HepG2 (cell line): Measurements from ENCODE around the gene CYP46A1. TPM values are rescaled to one million over a fixed set of nuclear protein-coding genes. Genes with fewer than 3 reads are reported as not detected.

ENCODE experiments used
- ATAC-seq: fragments of 200-7000 bp; cut with Tn5 transposase; 3 replicates; pipeline ENCODE4 v1.9.1; 2020; ENCODE audit warnings: mild to moderate bottlenecking, moderate library complexity
- BruUV-seq: library from RNA; stranded (reverse); fragments of 400-500 nt; replicated peaks from 2 replicates; lab custom pipeline; 2021; lab: Mats Ljungman, UMichigan
- CTCF ChIA-PET: fragments of 300-600 bp; formaldehyde crosslinking; extraction: SDS; loops from one replicate; lab custom pipeline; 2021; ENCODE audit warnings: low total read pairs, inconsistent platforms, low intra/inter-chr PET ratio; lab: Yijun Ruan, JAX
- POLR2A ChIA-PET: fragments of 350-600 bp; sonication (Branson Sonifier 250); formaldehyde crosslinking; loops from one replicate; lab custom pipeline; 2020; ENCODE audit warnings: antibody characterized with exemption, inconsistent platforms; lab: Yijun Ruan, JAX
- DNase-seq: peaks from one replicate; pipeline ENCODE4 v3.0.0-alpha.2; 2015; ENCODE audit warnings: low spot score
- FAIRE-seq: peaks from 3 replicates; lab custom pipeline; 2011; peaks lifted over from hg19 to GRCh38; lab: Jason Lieb, UNC
- H2AFZ ChIP-seq: one replicate; pipeline ENCODE4 v1.6.1; 2011; ENCODE audit warnings: low read length, inconsistent platforms
- H3K27ac ChIP-seq: fragments of 300-600 bp; 3 replicates; pipeline ENCODE4 v1.8.0; 2011; ENCODE audit warnings: mixed run types, mild to moderate bottlenecking, mixed read lengths, low read length, inconsistent platforms; ENCODE audit not compliant: insufficient read depth; ENCODE audit errors: extremely low read length
- H3K27me3 ChIP-seq, 2 experiments: fragments of 200-600 bp in 1 of 2; 2 replicates in 1 of 2; 3 replicates in 1 of 2; pipeline versions ENCODE4 v1.6.0 to v1.8.0; 2011; ENCODE audit warnings: low read length in 2 of 2, mild to moderate bottlenecking in 2 of 2, moderate library complexity in 2 of 2, inconsistent platforms in 1 of 2; ENCODE audit not compliant: insufficient read depth in 2 of 2, control insufficient read depth in 1 of 2
- H3K36me3 ChIP-seq, 2 experiments: fragments of 200-600 bp in 1 of 2; replicated peaks in 1 of 2; 2 replicates in 1 of 2; 3 replicates in 1 of 2; pipeline versions ENCODE4 v1.5.1 to v1.8.0; 2011; ENCODE audit warnings: low read length in 2 of 2, inconsistent platforms in 1 of 2; ENCODE audit not compliant: insufficient read depth in 2 of 2, control insufficient read depth in 1 of 2
- H3K4me1 ChIP-seq: 2 replicates; pipeline ENCODE4 v1.5.1; 2012; ENCODE audit warnings: low read length, inconsistent platforms; ENCODE audit not compliant: insufficient read depth
- H3K4me2 ChIP-seq: 2 replicates; pipeline ENCODE4 v1.6.0; 2011; ENCODE audit warnings: low read depth, low read length, inconsistent platforms
- H3K4me3 ChIP-seq, 3 experiments: fragments of 200-600 bp in 1 of 3; sonication (generic), shearing (Covaris generic) in 1 of 3; replicated peaks in 1 of 3; 2 replicates each; pipeline ENCODE4 v1.5.1; 2011 to 2016; ENCODE audit warnings: low read length in 3 of 3, inconsistent platforms in 2 of 3, low read depth in 2 of 3, mild to moderate bottlenecking in 2 of 3, control low read depth in 1 of 3, mixed read lengths in 1 of 3; ENCODE audit not compliant: insufficient read depth in 1 of 3
- H3K79me2 ChIP-seq: one replicate; pipeline ENCODE4 v1.6.1; 2011; ENCODE audit warnings: low read length, inconsistent platforms; ENCODE audit not compliant: insufficient read depth
- H3K9ac ChIP-seq: 2 replicates; pipeline ENCODE4 v1.6.0; 2011; ENCODE audit warnings: mild to moderate bottlenecking, low read depth, low read length, inconsistent platforms; ENCODE audit not compliant: insufficient read depth
- H3K9me3 ChIP-seq: 2 replicates; pipeline ENCODE4 v1.5.1; 2012; ENCODE audit warnings: mild to moderate bottlenecking, low read length
- H4K20me1 ChIP-seq: 2 replicates; pipeline ENCODE4 v1.6.0; 2011; ENCODE audit warnings: inconsistent platforms, mild to moderate bottlenecking, low read length, moderate library complexity; ENCODE audit not compliant: insufficient read depth
- GABPA ChIP-seq, 2 experiments: IDR thresholded peaks; 2 replicates each; pipeline ENCODE4 v1.6.1; 2011 to 2016; ENCODE audit warnings: low read depth in 2 of 2, low read length in 1 of 2, missing biosample characterization in 1 of 2, missing genetic modification characterization in 1 of 2
- MAFF ChIP-seq: IDR thresholded peaks from 2 replicates; pipeline ENCODE4 v1.6.1; 2011; ENCODE audit warnings: low read depth, low read length, improper control_type of control experiment
- PAWR ChIP-seq: sonication (generic); formaldehyde crosslinking; IDR thresholded peaks from 2 replicates; pipeline ENCODE4 v1.4.0; 2020; ENCODE audit warnings: missing genetic modification reagents, mild to moderate bottlenecking, borderline replicate concordance
- SP4 ChIP-seq: sonication (generic); formaldehyde crosslinking; IDR thresholded peaks from 2 replicates; pipeline ENCODE4 v1.8.1; 2023; ENCODE audit warnings: mild to moderate bottlenecking, missing genetic modification reagents
- TAF15 ChIP-seq: fragments of 200-400 bp; formaldehyde crosslinking; IDR thresholded peaks from one replicate; pipeline ENCODE4 v1.6.1; 2018; ENCODE audit warnings: mild to moderate bottlenecking, low read depth, low read length; ENCODE audit not compliant: poor library complexity, severe bottlenecking
- ZNF235 ChIP-seq: sonication (generic); formaldehyde crosslinking; IDR thresholded peaks from 2 replicates; pipeline ENCODE4 v1.8.1; 2023; ENCODE audit warnings: mild to moderate bottlenecking, missing genetic modification reagents, borderline replicate concordance
- ZNF547 ChIP-seq: sonication (generic); formaldehyde crosslinking; IDR thresholded peaks from 2 replicates; pipeline ENCODE4 v1.5.1; 2020; ENCODE audit warnings: mild to moderate bottlenecking, missing genetic modification reagents
- ZNF644 ChIP-seq: IDR thresholded peaks from 2 replicates; pipeline ENCODE4 v1.6.1; 2016; ENCODE audit warnings: low read depth
- ZNF781 ChIP-seq: sonication (generic); formaldehyde crosslinking; IDR thresholded peaks from 2 replicates; pipeline ENCODE4 v1.5.1; 2020; ENCODE audit warnings: borderline replicate concordance, mild to moderate bottlenecking, missing genetic modification reagents; ENCODE audit errors: not compliant biosample characterization
- WGBS: methylation state at CpG from one replicate; pipeline ENCODE4 v1.1.6; 2017; ENCODE audit warnings: low lambda C conversion rate; 5-methylcytosine and 5-hydroxymethylcytosine counted together
- in situ Hi-C: cut with HindIII; loops from 2 replicates; pipeline ENCODE4 v1.10.0; 2017; ENCODE audit warnings: low pct_unique_long_range_greater_than_20kb; ENCODE audit not compliant: extremely low pct_ligation_motif_present
- intact Hi-C: fragments of 100-400 bp; cut with micrococcal nuclease; formaldehyde crosslinking; loops from one replicate; pipeline ENCODE4 v1.10.0; 2022; ENCODE audit not compliant: unreplicated experiment
- polyA plus RNA-seq, 8 experiments: library from polyadenylated mRNA; depleted of rRNA in 3 of 8; stranded (reverse) in 7 of 8; unstranded in 1 of 8; fragments of >200 nt; fragmentation: Illumina TruSeq in 4 of 8; extraction: Trizol in 4 of 8; gene quantifications; 2 replicates each; pipeline versions ENCODE4 v1.2.1 to v1.2.3, GENCODE V29; 2011 to 2016; ENCODE audit warnings: low read depth in 4 of 8, missing spikeins in 1 of 8, mixed read lengths in 1 of 8; ENCODE audit not compliant: insufficient read depth in 1 of 8
- total RNA-seq, 5 experiments: library from RNA; depleted of rRNA; stranded (reverse); fragments of >200 nt; fragmentation: Illumina TruSeq; extraction: Trizol; gene quantifications; 2 replicates each; pipeline ENCODE4 v1.2.3, GENCODE V29; 2016; ENCODE audit warnings: low read depth in 1 of 5
- TF ChIP-seq, protein P1 (sequence below): sonication (generic); formaldehyde crosslinking; IDR thresholded peaks from 2 replicates; pipeline ENCODE4 v1.4.0; 2020; ENCODE audit warnings: mild to moderate bottlenecking, missing genetic modification reagents, borderline replicate concordance
- TF ChIP-seq, protein P2 (sequence below): IDR thresholded peaks from 2 replicates; pipeline ENCODE4 v1.6.1; 2016; ENCODE audit warnings: missing compliant biosample characterization, missing genetic modification reagents, borderline replicate concordance

The CYP46A1 gene
- total and polyA plus RNA-seq, 2 of the 13 experiments (the other 11 are each of a cell fraction or from before 2014, with no cell fraction given), result not detected

DNA sequence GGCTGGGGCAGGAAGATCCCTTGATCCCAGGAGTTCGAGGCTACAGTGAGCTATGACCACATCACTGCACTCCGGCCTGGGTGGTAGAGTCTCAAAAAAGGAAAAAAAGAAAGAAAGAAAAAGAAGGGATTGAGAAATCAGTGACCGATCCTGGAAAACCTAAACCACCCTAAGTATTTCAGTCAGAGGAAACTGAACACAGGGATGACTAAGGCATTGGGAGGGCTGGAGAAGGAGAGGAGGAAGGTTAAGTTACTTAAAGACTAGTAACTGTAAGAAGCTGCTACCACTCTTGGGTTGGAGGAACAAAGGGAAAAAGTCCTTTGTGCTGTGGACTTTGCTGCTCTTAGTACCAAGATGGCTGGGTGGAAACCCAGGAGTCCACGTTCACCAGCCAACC is 28.6 kb upstream of the CYP46A1 start:
- no peaks in the 10 kb centered on the region for H3K79me2 ChIP-seq
- in situ Hi-C loops (no loop called here), intact Hi-C loops (no loop called here)
- no peak for DNase-seq
- no peak overlapping the region for H3K9ac ChIP-seq
- 61% methylated on average over 4 of the region's 4 CpGs for WGBS
- POLR2A ChIA-PET, result no interaction called here
- TF ChIP-seq, protein P1, sequence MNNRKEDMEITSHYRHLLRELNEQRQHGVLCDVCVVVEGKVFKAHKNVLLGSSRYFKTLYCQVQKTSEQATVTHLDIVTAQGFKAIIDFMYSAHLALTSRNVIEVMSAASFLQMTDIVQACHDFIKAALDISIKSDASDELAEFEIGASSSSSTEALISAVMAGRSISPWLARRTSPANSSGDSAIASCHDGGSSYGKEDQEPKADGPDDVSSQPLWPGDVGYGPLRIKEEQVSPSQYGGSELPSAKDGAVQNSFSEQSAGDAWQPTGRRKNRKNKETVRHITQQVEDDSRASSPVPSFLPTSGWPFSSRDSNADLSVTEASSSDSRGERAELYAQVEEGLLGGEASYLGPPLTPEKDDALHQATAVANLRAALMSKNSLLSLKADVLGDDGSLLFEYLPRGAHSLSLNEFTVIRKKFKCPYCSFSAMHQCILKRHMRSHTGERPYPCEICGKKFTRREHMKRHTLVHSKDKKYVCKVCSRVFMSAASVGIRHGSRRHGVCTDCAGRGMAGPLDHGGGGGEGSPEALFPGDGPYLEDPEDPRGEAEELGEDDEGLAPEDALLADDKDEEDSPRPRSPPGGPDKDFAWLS (CRISPR knock-in tag), result no peak
- TF ChIP-seq ZNF547 (CRISPR knock-in tag) (no peak), PAWR (CRISPR knock-in tag) (no peak), TAF15 (no peak), ZNF235 (CRISPR knock-in tag) (no peak), ZNF644 (CRISPR knock-in tag) (no peak), GABPA (IDR thresholded peaks at IDR 0.05; ENCODE audit: low read depth, low read length) (no peak), GABPA (CRISPR knock-in tag; IDR thresholded peaks at IDR 0.05; ENCODE audit: low read depth) (no peak), MAFF (no peak), SP4 (CRISPR knock-in tag) (no peak), ZNF781 (CRISPR knock-in tag) (no peak)
- TF ChIP-seq, protein P2, sequence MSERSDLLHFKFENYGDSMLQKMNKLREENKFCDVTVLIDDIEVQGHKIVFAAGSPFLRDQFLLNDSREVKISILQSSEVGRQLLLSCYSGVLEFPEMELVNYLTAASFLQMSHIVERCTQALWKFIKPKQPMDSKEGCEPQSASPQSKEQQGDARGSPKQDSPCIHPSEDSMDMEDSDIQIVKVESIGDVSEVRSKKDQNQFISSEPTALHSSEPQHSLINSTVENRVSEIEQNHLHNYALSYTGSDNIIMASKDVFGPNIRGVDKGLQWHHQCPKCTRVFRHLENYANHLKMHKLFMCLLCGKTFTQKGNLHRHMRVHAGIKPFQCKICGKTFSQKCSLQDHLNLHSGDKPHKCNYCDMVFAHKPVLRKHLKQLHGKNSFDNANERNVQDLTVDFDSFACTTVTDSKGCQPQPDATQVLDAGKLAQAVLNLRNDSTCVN (CRISPR knock-in tag), result no peak
- no peak for FAIRE-seq
- H4K20me1 ChIP-seq, result no peaks in the 10 kb centered on the region
- peaks cover 3% of the 10 kb centered on the region for H3K4me1 ChIP-seq
- CTCF ChIA-PET, result no interaction called here
- BruUV-seq, result no TSS peak
- ATAC-seq, result no peak
- H3K27ac ChIP-seq, result no peak overlapping the region
- H3K9me3 ChIP-seq, result no peaks in the 10 kb centered on the region
- peaks cover 0 to 3% of the 10 kb centered on the region in 2 experiments; a peak in 2 of 5 replicates for H3K27me3 ChIP-seq
- no peaks in the 10 kb centered on the region for H3K36me3 ChIP-seq
- no peak overlapping the region for H2AFZ ChIP-seq
- H3K4me3 ChIP-seq, result no peak overlapping the region
- H3K4me2 ChIP-seq, result no peak overlapping the region
